Non-pigmented ciliary epithelial cell (primary cell): Measurements from ENCODE around the gene CDK14.
A peak's percentile ranks its signal among the peaks of the same experiment; 100 is the strongest.
"Not testable (repeated sequence)": the region's sequence is repeated elsewhere in the genome, so short reads cannot be mapped to it uniquely, and the experiment has no call there.

ENCODE experiments used
- DNase-seq: peaks from one replicate; pipeline ENCODE4 v3.0.0-alpha.2; 2010; ENCODE audit warnings: low read depth

CDK14 gene

GRCh38 chr7:90759710-90760109, 163.6 kb downstream of the CDK14 start:
- no peak for DNase-seq

GRCh38 chr7:90760892-90761291, 164.8 kb downstream of the CDK14 start:
- DNase-seq: no peak

DNA sequence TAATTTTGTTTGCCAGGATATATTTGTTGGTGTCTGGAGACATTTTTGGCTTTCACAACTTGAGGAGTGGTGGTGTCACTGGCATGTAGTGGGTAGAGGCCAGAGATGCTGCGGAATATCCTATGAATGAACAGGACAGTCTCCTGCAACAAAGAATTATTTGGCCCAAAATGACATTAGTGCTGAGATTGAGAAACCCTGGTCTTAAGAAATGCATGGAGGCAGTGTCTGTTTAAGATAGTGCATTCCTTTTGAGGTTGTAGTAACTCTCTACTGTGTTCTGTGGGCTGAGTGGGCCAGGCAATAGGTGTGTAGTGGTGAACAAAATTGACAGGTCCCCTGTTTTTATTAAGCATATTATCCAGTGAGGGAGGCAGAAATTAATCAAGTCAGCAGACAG, 165.5 kb downstream of the CDK14 start:
- DNase-seq: no peak

DNA sequence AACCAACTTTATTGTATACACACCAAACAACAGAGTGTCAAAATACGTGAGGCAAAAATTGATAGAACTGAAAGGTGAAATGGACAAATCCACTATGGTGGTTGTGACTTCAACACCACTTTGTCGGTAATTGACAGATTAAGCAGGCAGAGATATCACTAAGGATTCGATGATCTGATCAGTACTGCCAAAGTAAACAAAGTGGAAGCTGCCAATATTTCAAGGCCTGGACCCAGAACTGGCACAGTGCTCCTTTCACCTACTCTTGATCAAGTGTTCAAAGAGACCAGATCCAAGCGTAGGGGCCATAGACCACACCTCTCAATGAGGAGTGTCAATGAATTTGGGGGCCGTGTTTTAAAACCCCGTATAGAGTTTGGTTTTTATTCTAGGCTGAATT, 167.0 kb downstream of the CDK14 start:
- DNase-seq: no peak

GRCh38 chr7:90764848-90765570, 168.9 kb downstream of the CDK14 start:
- DNase-seq: no peak

- DNase-seq: peak; percentile 40
Measured at GRCh38 chr7:90766814-90767564, 170.9 kb downstream of the CDK14 start.

DNA sequence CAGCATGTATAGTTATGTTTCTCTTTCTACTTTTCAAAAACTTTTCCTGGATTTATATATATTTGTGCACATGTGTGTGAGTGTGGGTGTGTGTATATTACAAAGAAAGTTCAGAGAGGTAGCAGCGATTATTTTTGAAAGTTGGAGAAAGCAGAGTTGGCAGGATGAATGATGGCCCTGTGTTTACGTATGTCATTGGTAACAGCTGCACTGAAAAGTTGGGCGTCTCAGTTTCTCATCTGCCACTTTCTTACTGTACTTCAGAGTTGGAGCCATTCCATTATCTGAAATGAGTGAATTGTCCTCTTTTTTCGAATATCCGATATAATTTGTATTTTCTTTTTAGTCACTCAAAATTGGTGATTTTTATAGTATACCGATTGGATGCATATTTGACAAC, 172.2 kb downstream of the CDK14 start:
- DNase-seq: no peak

GRCh38 chr7:90769036-90769435, 172.9 kb downstream of the CDK14 start:
- no peak for DNase-seq

- not testable (repeated sequence) for DNase-seq
Measured at GRCh38 chr7:90769566-90769965, 173.4 kb downstream of the CDK14 start.

GRCh38 chr7:90771281-90771680, 175.2 kb downstream of the CDK14 start:
- DNase-seq: peak; percentile 23

DNA sequence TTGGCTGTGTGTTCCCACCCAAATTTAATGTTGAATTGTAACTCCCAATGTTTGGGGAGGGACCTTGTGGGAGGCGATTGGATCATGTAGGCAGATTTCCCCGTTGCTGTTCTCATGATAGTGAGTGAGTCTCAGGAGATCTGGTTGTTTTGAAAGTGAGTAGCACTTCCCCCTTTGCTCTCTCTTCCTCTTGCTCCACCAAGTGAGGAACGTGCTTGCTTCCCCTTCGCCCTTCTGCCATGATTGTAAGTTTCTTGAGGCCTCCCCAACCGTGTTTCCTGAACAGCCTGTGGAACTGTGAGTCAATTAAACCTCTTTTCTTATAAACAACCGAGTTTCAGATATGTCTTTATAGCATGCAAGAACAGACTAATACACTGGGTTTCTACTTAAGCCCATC, 176.3 kb downstream of the CDK14 start:
- no peak for DNase-seq

DNA sequence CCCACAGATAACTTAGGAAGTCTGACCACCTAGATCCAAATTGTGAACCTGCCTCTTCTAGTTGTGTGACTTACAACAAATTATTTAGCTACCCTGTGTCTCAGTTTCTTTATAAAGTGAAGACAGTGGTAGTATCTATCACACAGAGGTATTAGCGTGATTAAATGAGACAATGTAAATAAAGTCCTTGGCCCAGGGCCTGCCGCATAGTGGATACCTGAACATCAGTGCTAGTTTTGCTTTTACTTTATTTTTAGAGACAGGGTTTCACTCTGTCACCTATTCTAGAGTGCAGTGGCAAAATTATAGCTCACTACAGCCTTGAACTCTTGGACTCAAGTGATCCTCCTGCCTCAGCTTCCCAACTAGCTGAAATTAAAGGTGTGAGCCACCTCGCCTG, 177.1 kb downstream of the CDK14 start:
- DNase-seq: no peak

GRCh38 chr7:90774706-90775105, 178.6 kb downstream of the CDK14 start:
- DNase-seq: no peak

DNA sequence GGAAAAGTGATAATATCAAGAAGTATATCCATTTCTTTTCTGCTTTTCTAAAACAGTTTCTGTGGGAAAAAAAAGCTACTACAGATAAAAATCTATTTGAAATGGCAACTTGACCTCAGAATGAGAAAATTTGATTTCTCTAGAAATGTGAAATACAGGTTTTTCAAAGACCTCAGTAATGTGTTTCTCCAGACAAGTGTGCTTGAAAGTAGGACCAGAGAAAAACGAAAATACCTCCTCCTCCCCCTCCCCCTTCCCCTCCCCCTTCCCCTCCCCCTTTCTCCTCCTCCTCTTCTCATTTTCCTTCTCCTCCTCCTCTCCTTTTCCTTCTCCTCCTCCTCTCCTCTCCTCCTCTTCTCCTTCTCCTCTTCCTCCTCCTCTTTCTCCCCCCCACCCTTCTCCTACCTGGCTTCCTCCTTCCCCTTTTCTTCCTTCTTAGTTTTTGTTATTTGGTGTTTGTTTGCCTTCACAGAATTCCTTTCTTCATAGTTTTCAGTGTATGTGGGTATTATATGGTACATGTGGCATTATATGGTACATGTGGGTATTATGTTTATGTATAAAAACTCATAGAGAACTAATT, 179.4 kb downstream of the CDK14 start:
- DNase-seq: no peak

DNA sequence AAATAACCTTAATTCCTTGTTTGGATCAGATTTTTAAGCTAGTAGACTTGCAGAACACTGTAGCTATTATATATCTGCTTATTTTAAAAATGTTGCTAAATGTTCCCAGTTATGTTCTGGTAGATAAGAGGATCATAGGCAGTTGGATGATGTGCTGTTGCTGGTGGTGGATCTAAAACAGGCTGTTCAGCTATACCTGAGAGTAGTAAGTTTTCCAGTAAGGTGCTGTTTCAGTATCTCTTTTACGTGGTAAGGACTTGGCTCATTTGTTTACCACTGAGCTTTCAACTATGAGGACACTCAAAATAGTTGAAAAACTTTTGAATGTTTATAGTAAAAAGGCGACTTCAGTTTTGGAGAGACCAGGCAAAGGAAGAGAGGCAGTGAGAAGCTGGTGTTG, 180.9 kb downstream of the CDK14 start:
- no peak for DNase-seq

GRCh38 chr7:90777465-90777864, 181.3 kb downstream of the CDK14 start:
- DNase-seq: no peak

DNA sequence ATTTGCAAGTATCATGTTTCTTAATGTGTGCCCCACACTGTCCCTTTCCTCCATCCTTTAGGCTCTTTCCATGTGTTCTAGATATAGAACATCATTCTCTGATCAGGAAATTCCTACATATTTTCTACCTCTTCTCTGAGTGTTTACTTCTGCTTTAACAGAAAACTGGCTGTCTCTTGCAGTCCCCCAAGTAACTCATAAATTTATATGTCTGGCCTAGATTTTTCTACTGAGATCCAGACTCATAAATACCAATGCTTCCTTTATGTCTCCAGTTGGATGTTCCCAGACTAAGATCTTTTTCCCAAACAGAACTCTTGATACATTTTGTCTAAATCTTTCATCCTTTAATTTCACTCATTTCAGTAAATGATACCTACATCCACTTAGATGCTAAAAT, 181.8 kb downstream of the CDK14 start:
- DNase-seq: no peak

GRCh38 chr7:90788052-90788451, 191.9 kb downstream of the CDK14 start:
- DNase-seq: no peak

DNA sequence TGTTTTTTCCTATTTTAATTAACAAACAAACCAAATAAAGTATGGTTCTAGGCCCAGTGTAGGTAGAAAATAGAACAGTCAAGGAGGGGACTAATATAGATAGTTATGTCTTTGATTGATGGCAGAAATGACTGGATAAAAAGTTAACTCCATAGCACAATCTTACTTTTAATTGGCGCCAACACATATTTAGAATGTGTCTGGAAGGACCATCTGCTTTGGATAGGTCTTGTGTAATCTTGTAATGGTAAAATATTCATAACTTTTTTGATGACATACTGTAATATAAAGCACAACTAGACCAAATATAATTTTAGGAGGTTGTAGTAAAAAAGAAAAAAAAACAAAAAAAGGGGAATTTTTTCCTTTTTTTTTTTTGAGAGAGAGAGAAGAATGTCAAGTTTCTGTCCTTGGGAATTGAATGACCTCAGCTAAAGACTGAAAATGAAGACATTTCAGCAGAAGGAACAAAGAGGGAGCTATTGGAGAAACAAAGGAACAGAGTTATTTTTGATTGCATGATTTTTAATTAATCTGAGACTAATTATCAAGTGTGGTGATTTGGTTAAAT, 193.7 kb downstream of the CDK14 start:
- DNase-seq: no peak

GRCh38 chr7:90791596-90791995, 195.5 kb downstream of the CDK14 start:
- no peak for DNase-seq

DNA sequence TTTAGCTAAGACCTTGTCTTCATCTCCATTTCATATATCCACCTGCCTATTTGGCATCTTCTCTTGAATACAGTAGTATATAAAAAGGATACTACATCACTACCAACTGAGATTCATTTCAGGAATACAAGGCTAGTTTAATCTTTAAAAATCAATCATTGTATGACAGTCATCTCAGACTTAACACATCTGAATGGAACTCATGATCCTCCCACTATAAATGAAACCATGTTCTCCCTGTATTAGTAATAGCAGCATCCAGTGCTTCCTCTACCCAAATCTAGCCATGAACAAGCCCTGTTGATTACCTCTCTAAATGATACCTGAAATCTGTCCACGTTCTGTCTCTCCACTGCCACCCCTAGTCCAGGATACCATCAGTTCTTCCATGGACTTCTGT, 196.2 kb downstream of the CDK14 start:
- no peak for DNase-seq

DNA sequence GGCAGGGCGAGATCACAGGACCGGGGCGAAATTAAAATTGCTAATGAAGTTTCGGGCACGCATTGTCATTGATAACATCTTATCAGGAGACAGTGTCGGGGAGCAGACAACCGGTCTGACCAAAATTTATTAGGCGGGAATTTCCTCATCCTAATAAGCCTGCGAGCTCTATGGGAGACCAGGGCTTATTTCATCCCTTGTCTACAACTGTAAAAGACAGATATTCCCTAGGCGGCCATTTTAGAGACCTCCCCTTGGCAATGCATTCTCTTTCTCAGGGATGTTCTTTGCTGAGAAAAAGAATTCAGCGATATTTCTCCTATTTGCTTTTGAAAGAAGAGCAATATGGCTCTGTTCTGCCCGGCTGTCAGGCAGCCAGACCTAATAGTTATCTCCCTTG, 198.1 kb downstream of the CDK14 start:
- DNase-seq: not testable (repeated sequence)

GRCh38 chr7:90797596-90797995, 201.5 kb downstream of the CDK14 start:
- DNase-seq: no peak
